IMR-90 (cell line): ENCODE data around the gene SIK3.

Experiments used
- CEBPB ChIP-seq: IDR thresholded peaks from 2 replicates; pipeline ENCODE4 v1.6.1; 2012; ENCODE audit warnings: low read depth, low read length, improper control_type of control experiment
- CTCF ChIP-seq: conservative IDR thresholded peaks from 2 replicates; pipeline ENCODE4 v1.5.1; 2012; ENCODE audit warnings: mild to moderate bottlenecking, low read depth, low read length, improper control_type of control experiment
- MXI1 ChIP-seq: IDR thresholded peaks from 2 replicates; pipeline ENCODE4 v1.6.1; 2012; ENCODE audit warnings: low read depth, mild to moderate bottlenecking, low read length, moderate library complexity, borderline replicate concordance
- POLR2A ChIP-seq: IDR thresholded peaks from 2 replicates; pipeline ENCODE4 v1.6.1; 2012; ENCODE audit warnings: mild to moderate bottlenecking, low read depth, low read length
- SMC3 ChIP-seq: fragments of 150-350 bp; IDR thresholded peaks from 2 replicates; pipeline ENCODE4 v1.6.1; 2016; ENCODE audit warnings: low read depth, mild to moderate bottlenecking, antibody characterized with exemption, low read length, moderate library complexity
- USF2 ChIP-seq: fragments of 150-350 bp; IDR thresholded peaks from 2 replicates; pipeline ENCODE4 v1.6.1; 2017; ENCODE audit warnings: mild to moderate bottlenecking, antibody characterized with exemption, low read length, low read depth

- TF ChIP-seq CTCF (no peak), CEBPB (no peak), MXI1 (no peak), USF2 (no peak), POLR2A (no peak), SMC3 (no peak)
These were observed 162.7 kb downstream of the SIK3 start for GRCh38 chr11:116935514-116935913.
